ENCODE data around the gene PCP2. TPM values are rescaled to one million over a fixed set of nuclear protein-coding genes. Genes with fewer than 3 reads are reported as not detected.

PCP2 gene
- total and polyA plus RNA-seq, 2 donors from 2014 or later: 6.1 to 8.9 TPM

DNA sequence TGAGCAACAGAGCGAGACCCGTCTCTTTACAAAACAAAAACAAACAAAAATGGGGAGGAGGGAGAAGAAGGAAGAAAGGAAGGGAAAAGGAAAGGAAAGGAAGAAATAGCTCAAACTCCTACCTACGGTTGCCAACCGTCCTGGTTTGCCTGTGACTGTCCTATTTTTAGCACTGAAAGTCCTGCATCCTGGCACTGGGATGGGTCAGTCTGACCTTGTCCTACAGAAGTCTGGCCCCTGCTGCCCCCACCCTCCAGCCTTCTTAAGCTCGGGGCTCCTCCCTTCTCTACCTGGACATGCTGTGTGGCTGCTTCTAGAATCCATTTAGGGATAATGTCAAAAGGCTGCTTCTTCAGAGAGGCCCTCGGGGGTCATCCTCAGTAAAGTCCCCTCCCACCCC, 2.2 kb upstream of the PCP2 start:
- intact Hi-C loops (cut with DNase I): no loop called here
- DNase-seq (no peak), FAIRE-seq (no peak)
- peak overlapping the region in 2 of 3 donors; percentile 19 to 75 for H3K4me3 ChIP-seq (ENCODE audit: low read length in 3 of 3)
- H3K4me1 ChIP-seq (ENCODE audit: control insufficient read depth in 2 of 3, insufficient read depth in 2 of 3, low read depth in 1 of 3, low read length in 3 of 3): peaks cover 0 to 18% (median under 1%) of the 10 kb centered on the region in 3 donors
- peaks cover 0 to 10% (median 5%) of the 10 kb centered on the region in 3 donors for H3K36me3 ChIP-seq (ENCODE audit: control insufficient read depth in 2 of 3, insufficient read depth in 3 of 3, low read length in 3 of 3)
- TF ChIP-seq, protein P1, sequence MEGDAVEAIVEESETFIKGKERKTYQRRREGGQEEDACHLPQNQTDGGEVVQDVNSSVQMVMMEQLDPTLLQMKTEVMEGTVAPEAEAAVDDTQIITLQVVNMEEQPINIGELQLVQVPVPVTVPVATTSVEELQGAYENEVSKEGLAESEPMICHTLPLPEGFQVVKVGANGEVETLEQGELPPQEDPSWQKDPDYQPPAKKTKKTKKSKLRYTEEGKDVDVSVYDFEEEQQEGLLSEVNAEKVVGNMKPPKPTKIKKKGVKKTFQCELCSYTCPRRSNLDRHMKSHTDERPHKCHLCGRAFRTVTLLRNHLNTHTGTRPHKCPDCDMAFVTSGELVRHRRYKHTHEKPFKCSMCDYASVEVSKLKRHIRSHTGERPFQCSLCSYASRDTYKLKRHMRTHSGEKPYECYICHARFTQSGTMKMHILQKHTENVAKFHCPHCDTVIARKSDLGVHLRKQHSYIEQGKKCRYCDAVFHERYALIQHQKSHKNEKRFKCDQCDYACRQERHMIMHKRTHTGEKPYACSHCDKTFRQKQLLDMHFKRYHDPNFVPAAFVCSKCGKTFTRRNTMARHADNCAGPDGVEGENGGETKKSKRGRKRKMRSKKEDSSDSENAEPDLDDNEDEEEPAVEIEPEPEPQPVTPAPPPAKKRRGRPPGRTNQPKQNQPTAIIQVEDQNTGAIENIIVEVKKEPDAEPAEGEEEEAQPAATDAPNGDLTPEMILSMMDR (IDR thresholded peaks at IDR 0.05; ENCODE audit: borderline replicate concordance, extremely low read depth, insufficient read depth): no peak
- no peaks in the 10 kb centered on the region for H3K9me3 ChIP-seq (ENCODE audit: control insufficient read depth in 2 of 3, insufficient read depth in 1 of 3, low read length in 3 of 3)
- no peaks in the 10 kb centered on the region for H3K27me3 ChIP-seq (ENCODE audit: control insufficient read depth, insufficient read depth, low read length)
- no peak overlapping the region for H3K27ac ChIP-seq (ENCODE audit: low read depth in 2 of 2, low read length in 2 of 2)
- peak overlapping the region in 1 of 3 donors; percentile 13 for H3K9ac ChIP-seq (ENCODE audit: low read length in 3 of 3)

DNA sequence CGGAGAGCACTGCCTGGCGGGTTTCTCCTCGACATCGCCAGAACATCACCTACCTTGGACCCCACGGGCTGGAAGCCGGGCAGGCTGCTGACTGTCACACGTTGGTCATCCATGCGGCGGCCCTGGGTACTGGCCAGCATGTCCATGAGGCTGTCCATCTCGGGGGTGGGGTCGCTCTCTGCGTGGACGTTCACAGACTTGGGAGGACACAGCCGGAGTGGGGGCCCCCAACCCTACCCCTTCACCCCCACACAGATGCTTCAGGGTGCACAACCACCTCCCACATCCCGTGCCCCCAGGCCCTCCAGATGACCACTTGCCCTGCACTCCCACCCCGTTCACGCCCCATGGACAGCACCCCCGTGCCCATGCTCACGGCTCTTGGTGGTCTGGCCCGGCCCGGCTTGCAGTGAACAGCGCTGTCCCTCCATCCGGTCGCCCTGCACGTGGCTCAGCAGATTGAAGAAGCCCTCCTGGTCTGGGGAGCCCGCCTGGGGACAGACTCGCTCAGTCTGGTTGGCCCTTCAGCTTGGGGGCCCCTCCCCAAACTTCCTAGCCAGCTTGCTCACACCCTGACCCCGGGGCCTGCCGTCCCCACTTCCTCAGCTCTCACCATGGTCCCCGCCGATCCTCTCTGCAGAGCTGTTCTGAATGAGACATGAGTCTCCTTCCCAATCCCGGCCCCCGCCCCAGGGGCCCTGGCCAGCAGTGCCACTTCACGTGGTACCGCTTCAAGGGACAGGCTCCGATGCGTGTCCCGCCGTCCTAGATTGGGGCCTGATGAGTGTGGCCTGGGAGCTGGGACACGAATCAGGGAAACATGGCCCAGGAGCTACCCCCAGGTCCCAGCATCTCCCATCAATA, 947 bp downstream of the PCP2 start:
- Histone ChIP-seq H3K9ac (ENCODE audit: low read length in 3 of 3) (no peak overlapping the region), H3K4me1 (ENCODE audit: control insufficient read depth in 2 of 3, insufficient read depth in 2 of 3, low read depth in 1 of 3, low read length in 3 of 3) (peaks cover 0 to 32% (median 7%) of the 10 kb centered on the region in 3 donors), H3K36me3 (ENCODE audit: control insufficient read depth in 2 of 3, insufficient read depth in 3 of 3, low read length in 3 of 3) (no peaks in the 10 kb centered on the region), H3K9me3 (ENCODE audit: control insufficient read depth in 2 of 3, insufficient read depth in 1 of 3, low read length in 3 of 3) (no peaks in the 10 kb centered on the region), H3K27me3 (ENCODE audit: control insufficient read depth, insufficient read depth, low read length) (no peaks in the 10 kb centered on the region), H3K4me3 (ENCODE audit: low read length in 3 of 3) (no peak overlapping the region), H3K27ac (ENCODE audit: low read depth in 2 of 2, low read length in 2 of 2) (no peak overlapping the region)
- DNase-seq: no peak
- TF ChIP-seq, protein P1 (IDR thresholded peaks at IDR 0.05; ENCODE audit: borderline replicate concordance, extremely low read depth, insufficient read depth): no peak
- intact Hi-C loops (cut with DNase I): no loop called here
- no peak for FAIRE-seq

DNA sequence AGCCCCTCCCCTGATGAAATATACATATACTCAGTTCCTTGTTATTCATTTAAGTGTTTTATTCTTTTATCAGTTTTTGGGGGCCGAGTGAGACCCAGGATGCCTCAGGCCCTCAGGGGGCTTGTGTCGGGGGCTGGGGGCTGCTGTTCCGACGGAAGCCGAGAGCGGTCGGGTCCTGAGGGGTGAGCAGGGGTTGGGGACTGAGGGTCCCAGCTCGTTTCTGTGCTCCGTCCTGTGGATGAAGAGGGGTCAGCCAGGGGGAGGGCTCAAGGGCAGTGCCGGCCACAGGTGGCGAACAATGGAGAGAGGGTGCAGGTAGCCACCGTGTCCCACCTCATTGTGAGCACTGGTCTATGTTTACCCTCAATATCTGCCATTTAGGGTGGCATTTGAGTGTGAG, 1.9 kb downstream of the PCP2 start:
- intact Hi-C loops (cut with DNase I): no loop called here
- DNase-seq (no peak), FAIRE-seq (no peak)
- TF ChIP-seq, protein P1 (IDR thresholded peaks at IDR 0.05; ENCODE audit: borderline replicate concordance, extremely low read depth, insufficient read depth): no peak
- Histone ChIP-seq H3K27me3 (ENCODE audit: control insufficient read depth, insufficient read depth, low read length) (no peaks in the 10 kb centered on the region), H3K36me3 (ENCODE audit: control insufficient read depth in 2 of 3, insufficient read depth in 3 of 3, low read length in 3 of 3) (peaks cover 0 to 6% (median 3%) of the 10 kb centered on the region in 3 donors), H3K9me3 (ENCODE audit: control insufficient read depth in 2 of 3, insufficient read depth in 1 of 3, low read length in 3 of 3) (no peaks in the 10 kb centered on the region), H3K4me1 (ENCODE audit: control insufficient read depth in 2 of 3, insufficient read depth in 2 of 3, low read depth in 1 of 3, low read length in 3 of 3) (peaks cover 0 to 31% (median 7%) of the 10 kb centered on the region in 3 donors), H3K4me3 (ENCODE audit: low read length in 3 of 3) (no peak overlapping the region), H3K9ac (ENCODE audit: low read length in 3 of 3) (no peak overlapping the region), H3K27ac (ENCODE audit: low read depth in 2 of 2, low read length in 2 of 2) (no peak overlapping the region)
